HG03095 (cell line): Measurements from ENCODE around the gene SCYL1.

Experiments
- ATAC-seq: cut with Tn5 transposase; IDR thresholded peaks from one replicate; pipeline ENCODE4 v1.9.1; 2021; ENCODE audit warnings: moderate library complexity; ENCODE audit not compliant: unreplicated experiment

SCYL1 gene

DNA sequence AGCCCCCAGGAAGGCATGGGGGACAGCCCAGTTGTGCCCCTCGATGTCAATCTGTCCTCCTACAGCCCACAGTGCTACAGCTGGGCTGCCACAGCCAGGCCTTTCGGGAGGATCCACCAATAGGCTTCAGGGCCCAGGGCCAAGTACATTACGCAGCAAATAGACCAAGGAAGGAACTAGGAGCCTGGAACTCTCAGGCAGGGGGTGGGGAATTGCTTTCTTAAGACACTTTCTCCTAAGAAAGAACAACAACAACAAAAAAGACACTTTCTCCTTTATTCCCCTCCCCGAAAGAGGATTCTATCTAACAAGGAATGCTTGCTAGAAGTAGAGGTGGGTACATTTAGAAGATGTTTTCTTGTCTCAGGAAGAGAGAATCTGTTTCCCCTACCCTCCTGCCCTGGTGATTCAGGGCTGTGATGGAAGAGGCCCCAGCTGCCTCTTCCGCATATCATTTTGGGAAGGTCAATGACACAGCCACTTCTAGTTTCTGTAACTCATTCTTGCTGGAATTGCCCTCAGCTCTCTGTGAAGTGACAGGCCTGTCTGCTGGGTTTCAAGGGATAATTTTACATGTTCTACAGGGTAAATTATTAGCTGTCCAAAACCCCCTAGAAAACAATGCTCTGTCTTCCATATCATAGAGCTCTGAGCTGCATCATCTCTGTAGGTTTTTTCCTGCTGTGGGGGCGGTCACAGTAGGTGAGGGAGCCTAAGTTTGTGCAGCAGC is 32.1 kb upstream of the SCYL1 start:
- ATAC-seq: peak; percentile 26

GRCh38 chr11:65493367-65494176 is 31.3 kb upstream of the SCYL1 start:
- no peak for ATAC-seq

GRCh38 chr11:65496304-65497140 is 28.4 kb upstream of the SCYL1 start:
- peak; percentile 2 for ATAC-seq

DNA sequence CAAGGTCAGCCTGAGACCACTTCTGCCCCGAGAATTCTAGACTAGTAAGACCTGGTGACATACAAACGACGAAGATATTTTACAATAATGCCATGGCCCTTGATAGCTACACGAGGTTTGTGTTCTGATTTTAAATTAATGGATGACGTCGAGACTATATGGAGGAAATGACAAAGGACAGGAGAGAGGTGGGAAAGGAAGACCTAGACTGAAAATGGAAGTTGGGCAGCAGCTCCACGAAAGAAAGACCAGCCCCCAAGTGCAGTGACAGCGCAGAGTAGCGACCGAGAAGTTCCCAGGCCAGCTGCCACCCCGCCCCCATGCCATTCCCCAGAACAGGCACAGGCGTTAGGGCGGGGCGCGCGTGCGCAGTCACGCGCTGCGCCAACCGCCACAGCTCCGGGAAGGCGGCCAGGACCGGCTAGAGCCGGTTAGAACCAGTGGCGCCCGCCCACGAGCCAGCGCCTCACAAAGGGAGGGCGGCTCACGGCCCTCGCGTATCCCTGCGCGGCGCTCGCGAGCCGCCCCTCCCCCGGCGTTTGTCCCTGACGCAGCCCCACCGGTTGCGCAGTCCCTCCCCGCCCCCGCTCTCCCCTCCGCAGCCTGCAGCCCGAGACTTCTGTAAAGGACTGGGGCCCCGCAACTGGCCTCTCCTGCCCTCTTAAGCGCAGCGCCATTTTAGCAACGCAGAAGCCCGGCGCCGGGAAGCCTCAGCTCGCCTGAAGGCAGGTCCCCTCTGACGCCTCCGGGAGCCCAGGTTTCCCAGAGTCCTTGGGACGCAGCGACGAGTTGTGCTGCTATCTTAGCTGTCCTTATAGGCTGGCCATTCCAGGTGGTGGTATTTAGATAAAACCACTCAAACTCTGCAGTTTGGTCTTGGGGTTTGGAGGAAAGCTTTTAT is 27.5 kb upstream of the SCYL1 start:
- peak; percentile 50 for ATAC-seq

DNA sequence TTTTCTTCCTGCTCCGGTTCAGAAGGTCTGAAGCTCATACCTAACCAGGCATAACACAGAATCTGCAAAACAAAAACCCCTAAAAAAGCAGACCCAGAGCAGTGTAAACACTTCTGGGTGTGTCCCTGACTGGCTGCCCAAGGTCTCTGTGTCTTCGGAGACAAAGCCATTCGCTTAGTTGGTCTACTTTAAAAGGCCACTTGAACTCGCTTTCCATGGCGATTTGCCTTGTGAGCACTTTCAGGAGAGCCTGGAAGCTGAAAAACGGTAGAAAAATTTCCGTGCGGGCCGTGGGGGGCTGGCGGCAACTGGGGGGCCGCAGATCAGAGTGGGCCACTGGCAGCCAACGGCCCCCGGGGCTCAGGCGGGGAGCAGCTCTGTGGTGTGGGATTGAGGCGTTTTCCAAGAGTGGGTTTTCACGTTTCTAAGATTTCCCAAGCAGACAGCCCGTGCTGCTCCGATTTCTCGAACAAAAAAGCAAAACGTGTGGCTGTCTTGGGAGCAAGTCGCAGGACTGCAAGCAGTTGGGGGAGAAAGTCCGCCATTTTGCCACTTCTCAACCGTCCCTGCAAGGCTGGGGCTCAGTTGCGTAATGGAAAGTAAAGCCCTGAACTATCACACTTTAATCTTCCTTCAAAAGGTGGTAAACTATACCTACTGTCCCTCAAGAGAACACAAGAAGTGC is 26.7 kb upstream of the SCYL1 start:
- ATAC-seq: no peak

- no peak for ATAC-seq
Observed at GRCh38 chr11:65498727-65498976, 26.2 kb upstream of the SCYL1 start.

DNA sequence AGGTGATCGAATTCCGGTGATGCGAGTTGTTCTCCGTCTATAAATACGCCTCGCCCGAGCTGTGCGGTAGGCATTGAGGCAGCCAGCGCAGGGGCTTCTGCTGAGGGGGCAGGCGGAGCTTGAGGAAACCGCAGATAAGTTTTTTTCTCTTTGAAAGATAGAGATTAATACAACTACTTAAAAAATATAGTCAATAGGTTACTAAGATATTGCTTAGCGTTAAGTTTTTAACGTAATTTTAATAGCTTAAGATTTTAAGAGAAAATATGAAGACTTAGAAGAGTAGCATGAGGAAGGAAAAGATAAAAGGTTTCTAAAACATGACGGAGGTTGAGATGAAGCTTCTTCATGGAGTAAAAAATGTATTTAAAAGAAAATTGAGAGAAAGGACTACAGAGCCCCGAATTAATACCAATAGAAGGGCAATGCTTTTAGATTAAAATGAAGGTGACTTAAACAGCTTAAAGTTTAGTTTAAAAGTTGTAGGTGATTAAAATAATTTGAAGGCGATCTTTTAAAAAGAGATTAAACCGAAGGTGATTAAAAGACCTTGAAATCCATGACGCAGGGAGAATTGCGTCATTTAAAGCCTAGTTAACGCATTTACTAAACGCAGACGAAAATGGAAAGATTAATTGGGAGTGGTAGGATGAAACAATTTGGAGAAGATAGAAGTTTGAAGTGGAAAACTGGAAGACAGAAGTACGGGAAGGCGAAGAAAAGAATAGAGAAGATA is 25.7 kb upstream of the SCYL1 start, which contains the start of gene MALAT1:
TSS of gene MALAT1 (plus strand) at position 69 of the 736 bp plus-strand sequence.
- ATAC-seq: no peak

DNA sequence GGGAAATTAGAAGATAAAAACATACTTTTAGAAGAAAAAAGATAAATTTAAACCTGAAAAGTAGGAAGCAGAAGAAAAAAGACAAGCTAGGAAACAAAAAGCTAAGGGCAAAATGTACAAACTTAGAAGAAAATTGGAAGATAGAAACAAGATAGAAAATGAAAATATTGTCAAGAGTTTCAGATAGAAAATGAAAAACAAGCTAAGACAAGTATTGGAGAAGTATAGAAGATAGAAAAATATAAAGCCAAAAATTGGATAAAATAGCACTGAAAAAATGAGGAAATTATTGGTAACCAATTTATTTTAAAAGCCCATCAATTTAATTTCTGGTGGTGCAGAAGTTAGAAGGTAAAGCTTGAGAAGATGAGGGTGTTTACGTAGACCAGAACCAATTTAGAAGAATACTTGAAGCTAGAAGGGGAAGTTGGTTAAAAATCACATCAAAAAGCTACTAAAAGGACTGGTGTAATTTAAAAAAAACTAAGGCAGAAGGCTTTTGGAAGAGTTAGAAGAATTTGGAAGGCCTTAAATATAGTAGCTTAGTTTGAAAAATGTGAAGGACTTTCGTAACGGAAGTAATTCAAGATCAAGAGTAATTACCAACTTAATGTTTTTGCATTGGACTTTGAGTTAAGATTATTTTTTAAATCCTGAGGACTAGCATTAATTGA is 25.0 kb upstream of the SCYL1 start:
- no peak for ATAC-seq

DNA sequence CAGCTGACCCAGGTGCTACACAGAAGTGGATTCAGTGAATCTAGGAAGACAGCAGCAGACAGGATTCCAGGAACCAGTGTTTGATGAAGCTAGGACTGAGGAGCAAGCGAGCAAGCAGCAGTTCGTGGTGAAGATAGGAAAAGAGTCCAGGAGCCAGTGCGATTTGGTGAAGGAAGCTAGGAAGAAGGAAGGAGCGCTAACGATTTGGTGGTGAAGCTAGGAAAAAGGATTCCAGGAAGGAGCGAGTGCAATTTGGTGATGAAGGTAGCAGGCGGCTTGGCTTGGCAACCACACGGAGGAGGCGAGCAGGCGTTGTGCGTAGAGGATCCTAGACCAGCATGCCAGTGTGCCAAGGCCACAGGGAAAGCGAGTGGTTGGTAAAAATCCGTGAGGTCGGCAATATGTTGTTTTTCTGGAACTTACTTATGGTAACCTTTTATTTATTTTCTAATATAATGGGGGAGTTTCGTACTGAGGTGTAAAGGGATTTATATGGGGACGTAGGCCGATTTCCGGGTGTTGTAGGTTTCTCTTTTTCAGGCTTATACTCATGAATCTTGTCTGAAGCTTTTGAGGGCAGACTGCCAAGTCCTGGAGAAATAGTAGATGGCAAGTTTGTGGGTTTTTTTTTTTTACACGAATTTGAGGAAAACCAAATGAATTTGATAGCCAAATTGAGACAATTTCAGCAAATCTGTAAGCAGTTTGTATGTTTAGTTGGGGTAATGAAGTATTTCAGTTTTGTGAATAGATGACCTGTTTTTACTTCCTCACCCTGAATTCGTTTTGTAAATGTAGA is 24.3 kb upstream of the SCYL1 start:
- ATAC-seq: no peak

GRCh38 chr11:65501186-65501471 is 23.8 kb upstream of the SCYL1 start:
- no peak for ATAC-seq

DNA sequence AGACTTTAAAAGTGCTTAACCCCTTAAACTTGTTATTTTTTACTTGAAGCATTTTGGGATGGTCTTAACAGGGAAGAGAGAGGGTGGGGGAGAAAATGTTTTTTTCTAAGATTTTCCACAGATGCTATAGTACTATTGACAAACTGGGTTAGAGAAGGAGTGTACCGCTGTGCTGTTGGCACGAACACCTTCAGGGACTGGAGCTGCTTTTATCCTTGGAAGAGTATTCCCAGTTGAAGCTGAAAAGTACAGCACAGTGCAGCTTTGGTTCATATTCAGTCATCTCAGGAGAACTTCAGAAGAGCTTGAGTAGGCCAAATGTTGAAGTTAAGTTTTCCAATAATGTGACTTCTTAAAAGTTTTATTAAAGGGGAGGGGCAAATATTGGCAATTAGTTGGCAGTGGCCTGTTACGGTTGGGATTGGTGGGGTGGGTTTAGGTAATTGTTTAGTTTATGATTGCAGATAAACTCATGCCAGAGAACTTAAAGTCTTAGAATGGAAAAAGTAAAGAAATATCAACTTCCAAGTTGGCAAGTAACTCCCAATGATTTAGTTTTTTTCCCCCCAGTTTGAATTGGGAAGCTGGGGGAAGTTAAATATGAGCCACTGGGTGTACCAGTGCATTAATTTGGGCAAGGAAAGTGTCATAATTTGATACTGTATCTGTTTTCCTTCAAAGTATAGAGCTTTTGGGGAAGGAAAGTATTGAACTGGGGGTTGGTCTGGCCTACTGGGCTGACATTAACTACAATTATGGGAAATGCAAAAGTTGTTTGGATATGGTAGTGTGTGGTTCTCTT is 23.2 kb upstream of the SCYL1 start:
- no peak for ATAC-seq

DNA sequence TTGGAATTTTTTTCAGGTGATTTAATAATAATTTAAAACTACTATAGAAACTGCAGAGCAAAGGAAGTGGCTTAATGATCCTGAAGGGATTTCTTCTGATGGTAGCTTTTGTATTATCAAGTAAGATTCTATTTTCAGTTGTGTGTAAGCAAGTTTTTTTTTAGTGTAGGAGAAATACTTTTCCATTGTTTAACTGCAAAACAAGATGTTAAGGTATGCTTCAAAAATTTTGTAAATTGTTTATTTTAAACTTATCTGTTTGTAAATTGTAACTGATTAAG is 22.7 kb upstream of the SCYL1 start:
- ATAC-seq: no peak

- ATAC-seq: no peak
Observed at GRCh38 chr11:65502555-65503367, 22.1 kb upstream of the SCYL1 start.

DNA sequence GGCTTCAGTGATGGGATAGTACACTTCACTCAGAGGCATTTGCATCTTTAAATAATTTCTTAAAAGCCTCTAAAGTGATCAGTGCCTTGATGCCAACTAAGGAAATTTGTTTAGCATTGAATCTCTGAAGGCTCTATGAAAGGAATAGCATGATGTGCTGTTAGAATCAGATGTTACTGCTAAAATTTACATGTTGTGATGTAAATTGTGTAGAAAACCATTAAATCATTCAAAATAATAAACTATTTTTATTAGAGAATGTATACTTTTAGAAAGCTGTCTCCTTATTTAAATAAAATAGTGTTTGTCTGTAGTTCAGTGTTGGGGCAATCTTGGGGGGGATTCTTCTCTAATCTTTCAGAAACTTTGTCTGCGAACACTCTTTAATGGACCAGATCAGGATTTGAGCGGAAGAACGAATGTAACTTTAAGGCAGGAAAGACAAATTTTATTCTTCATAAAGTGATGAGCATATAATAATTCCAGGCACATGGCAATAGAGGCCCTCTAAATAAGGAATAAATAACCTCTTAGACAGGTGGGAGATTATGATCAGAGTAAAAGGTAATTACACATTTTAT is 21.4 kb upstream of the SCYL1 start:
- no peak for ATAC-seq

DNA sequence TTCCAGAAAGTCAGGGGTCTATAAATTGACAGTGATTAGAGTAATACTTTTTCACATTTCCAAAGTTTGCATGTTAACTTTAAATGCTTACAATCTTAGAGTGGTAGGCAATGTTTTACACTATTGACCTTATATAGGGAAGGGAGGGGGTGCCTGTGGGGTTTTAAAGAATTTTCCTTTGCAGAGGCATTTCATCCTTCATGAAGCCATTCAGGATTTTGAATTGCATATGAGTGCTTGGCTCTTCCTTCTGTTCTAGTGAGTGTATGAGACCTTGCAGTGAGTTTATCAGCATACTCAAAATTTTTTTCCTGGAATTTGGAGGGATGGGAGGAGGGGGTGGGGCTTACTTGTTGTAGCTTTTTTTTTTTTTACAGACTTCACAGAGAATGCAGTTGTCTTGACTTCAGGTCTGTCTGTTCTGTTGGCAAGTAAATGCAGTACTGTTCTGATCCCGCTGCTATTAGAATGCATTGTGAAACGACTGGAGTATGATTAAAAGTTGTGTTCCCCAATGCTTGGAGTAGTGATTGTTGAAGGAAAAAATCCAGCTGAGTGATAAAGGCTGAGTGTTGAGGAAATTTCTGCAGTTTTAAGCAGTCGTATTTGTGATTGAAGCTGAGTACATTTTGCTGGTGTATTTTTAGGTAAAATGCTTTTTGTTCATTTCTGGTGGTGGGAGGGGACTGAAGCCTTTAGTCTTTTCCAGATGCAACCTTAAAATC is 20.8 kb upstream of the SCYL1 start:
- ATAC-seq: no peak
